ENCODE data around the gene HOXA4. TPM values are rescaled to one million over a fixed set of nuclear protein-coding genes. Genes with fewer than 3 reads are reported as not detected.

The HOXA4 gene
- total RNA-seq, 1 experiment from 2014 or later, result 2.3 TPM

DNA sequence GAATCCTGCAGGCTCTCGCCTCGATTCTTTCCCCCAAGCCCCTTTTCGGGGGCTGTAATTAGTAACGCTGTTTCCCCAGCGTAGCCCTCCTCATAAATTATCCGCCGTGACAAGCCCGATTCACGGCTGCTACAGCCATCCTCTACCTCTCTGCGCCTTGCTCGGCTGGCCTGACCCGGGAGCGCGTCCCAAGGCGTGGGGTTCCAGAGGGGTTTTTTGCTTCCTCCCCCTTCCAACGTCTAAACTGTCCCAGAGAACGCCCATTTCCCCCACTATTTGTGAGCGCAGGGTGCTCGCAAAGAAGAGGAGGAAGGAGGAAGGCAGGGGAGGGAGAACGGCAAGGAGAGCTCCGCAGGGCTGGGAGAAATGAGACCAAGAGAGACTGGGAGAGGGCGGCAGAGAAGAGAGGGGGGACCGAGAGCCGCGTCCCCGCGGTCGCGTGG is 12.0 kb upstream of the HOXA4 start:
- TF ChIP-seq EZH2 (IDR thresholded peaks at IDR 0.05; ENCODE audit: low read length, unreplicated experiment) (no peak), EZH2phosphoT487 (IDR thresholded peaks at IDR 0.05; ENCODE audit: borderline replicate concordance, low read length) (no peak)
- TF ChIP-seq, protein P1, sequence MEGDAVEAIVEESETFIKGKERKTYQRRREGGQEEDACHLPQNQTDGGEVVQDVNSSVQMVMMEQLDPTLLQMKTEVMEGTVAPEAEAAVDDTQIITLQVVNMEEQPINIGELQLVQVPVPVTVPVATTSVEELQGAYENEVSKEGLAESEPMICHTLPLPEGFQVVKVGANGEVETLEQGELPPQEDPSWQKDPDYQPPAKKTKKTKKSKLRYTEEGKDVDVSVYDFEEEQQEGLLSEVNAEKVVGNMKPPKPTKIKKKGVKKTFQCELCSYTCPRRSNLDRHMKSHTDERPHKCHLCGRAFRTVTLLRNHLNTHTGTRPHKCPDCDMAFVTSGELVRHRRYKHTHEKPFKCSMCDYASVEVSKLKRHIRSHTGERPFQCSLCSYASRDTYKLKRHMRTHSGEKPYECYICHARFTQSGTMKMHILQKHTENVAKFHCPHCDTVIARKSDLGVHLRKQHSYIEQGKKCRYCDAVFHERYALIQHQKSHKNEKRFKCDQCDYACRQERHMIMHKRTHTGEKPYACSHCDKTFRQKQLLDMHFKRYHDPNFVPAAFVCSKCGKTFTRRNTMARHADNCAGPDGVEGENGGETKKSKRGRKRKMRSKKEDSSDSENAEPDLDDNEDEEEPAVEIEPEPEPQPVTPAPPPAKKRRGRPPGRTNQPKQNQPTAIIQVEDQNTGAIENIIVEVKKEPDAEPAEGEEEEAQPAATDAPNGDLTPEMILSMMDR (conservative IDR thresholded peaks at IDR 0.05; ENCODE audit: low read depth, low read length), result no peak
- Histone ChIP-seq H3K4me2 (ENCODE audit: low read length) (no peak overlapping the region), H3K9me3 (ENCODE audit: low read length) (no peaks in the 10 kb centered on the region), H4K20me1 (ENCODE audit: low read length) (no peaks in the 10 kb centered on the region), H3K79me2 (ENCODE audit: low read length) (peaks cover 17% of the 10 kb centered on the region), H3K9ac (ENCODE audit: low read length) (no peak overlapping the region), H3K27ac (ENCODE audit: low read length) (no peak overlapping the region), H3K4me1 (ENCODE audit: insufficient read depth, low read length) (peaks cover 9% of the 10 kb centered on the region), H2AFZ (ENCODE audit: low read length) (no peak overlapping the region), H3K9me2 (replicated peaks; ENCODE audit: low read length) (no peaks in the 10 kb centered on the region), H3F3A (ENCODE audit: low read length, unreplicated experiment) (no peaks in the 10 kb centered on the region), H3K36me3 (ENCODE audit: low read depth, low read length) (peaks cover 13% of the 10 kb centered on the region; the same call in 1 of the 2 replicates), H3K27me3 (ENCODE audit: low read length) (no peaks in the 10 kb centered on the region), H3K4me3 (ENCODE audit: low read length) (no peak overlapping the region)
- ChIA-PET CTCF (no interaction called here), POLR2A (ENCODE audit: unreplicated experiment) (no interaction called here)
- DNase-seq (no peak), ATAC-seq (no peak)
- intact Hi-C loops (cut with micrococcal nuclease), result no loop called here
- no TSS peak for BruUV-seq (replicated peaks)

DNA sequence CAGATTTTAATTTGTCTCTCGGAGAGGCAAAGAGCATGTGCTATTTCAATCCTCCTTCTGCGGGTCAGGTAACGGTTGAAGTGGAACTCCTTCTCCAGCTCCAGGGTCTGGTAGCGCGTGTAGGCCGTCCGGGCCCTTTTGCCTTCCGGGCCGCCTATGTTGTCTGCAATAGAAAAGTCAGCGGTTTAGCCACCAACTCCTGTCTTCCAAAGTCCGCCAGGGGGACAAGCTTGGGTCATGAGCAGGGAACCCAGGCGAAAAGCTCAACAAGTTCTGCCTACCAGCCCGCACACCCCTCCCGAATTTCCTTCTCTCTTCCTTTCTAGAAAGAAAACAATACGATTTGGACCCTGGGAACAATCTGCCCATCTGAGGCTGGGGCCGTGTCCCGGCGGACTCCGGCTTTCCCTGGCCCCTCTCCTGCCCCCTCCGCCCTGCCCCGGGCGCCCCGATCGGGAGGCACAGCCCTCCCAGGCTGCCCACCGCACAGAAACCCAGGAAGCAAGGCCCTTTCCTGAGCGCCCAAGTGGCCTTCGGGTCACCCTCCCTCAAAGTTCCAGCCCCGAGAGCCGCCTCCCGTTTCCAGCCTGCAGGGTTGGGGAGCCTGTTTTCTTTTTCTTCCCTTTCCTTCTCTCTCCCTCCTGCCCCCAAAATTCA is 11.5 kb upstream of the HOXA4 start:
- ChIA-PET POLR2A (ENCODE audit: unreplicated experiment) (no interaction called here), CTCF (no interaction called here)
- no peaks in the 10 kb centered on the region for H3K9me2 ChIP-seq (replicated peaks; ENCODE audit: low read length)
- no peaks in the 10 kb centered on the region for H3K27me3 ChIP-seq (ENCODE audit: low read length)
- no peak overlapping the region for H3K4me3 ChIP-seq (ENCODE audit: low read length)
- ATAC-seq, result no peak
- intact Hi-C loops (cut with micrococcal nuclease), result no loop called here
- DNase-seq, result no peak
- TF ChIP-seq EZH2 (IDR thresholded peaks at IDR 0.05; ENCODE audit: low read length, unreplicated experiment) (no peak), EZH2phosphoT487 (IDR thresholded peaks at IDR 0.05; ENCODE audit: borderline replicate concordance, low read length) (no peak)
- TF ChIP-seq, protein P1 (conservative IDR thresholded peaks at IDR 0.05; ENCODE audit: low read depth, low read length), result no peak
- H3K4me1 ChIP-seq (ENCODE audit: insufficient read depth, low read length), result peaks cover 3% of the 10 kb centered on the region; the same call in 1 of the 2 replicates
- no peak overlapping the region for H3K9ac ChIP-seq (ENCODE audit: low read length)
- H3F3A ChIP-seq (ENCODE audit: low read length, unreplicated experiment), result no peaks in the 10 kb centered on the region
- no peaks in the 10 kb centered on the region for H4K20me1 ChIP-seq (ENCODE audit: low read length)
- peaks cover 13% of the 10 kb centered on the region; the same call in 1 of the 2 replicates for H3K36me3 ChIP-seq (ENCODE audit: low read depth, low read length)
- no peak overlapping the region for H2AFZ ChIP-seq (ENCODE audit: low read length)
- H3K79me2 ChIP-seq (ENCODE audit: low read length), result peaks cover 12% of the 10 kb centered on the region
- no TSS peak for BruUV-seq (replicated peaks)
- H3K4me2 ChIP-seq (ENCODE audit: low read length), result no peak overlapping the region
- H3K9me3 ChIP-seq (ENCODE audit: low read length), result no peaks in the 10 kb centered on the region
- H3K27ac ChIP-seq (ENCODE audit: low read length), result no peak overlapping the region
